GM12872 (cell line): ENCODE data around the gene RAI1.

ENCODE experiments used
- TF ChIP-seq, protein P1 (sequence below): IDR thresholded peaks from 3 replicates; pipeline ENCODE4 v1.5.1; 2011; ENCODE audit warnings: low read depth, mild to moderate bottlenecking, low read length, moderate library complexity; ENCODE audit not compliant: insufficient read depth

Gene RAI1

GRCh38 chr17:17737961-17738894, 57.0 kb downstream of the RAI1 start:
- TF ChIP-seq, protein P1, sequence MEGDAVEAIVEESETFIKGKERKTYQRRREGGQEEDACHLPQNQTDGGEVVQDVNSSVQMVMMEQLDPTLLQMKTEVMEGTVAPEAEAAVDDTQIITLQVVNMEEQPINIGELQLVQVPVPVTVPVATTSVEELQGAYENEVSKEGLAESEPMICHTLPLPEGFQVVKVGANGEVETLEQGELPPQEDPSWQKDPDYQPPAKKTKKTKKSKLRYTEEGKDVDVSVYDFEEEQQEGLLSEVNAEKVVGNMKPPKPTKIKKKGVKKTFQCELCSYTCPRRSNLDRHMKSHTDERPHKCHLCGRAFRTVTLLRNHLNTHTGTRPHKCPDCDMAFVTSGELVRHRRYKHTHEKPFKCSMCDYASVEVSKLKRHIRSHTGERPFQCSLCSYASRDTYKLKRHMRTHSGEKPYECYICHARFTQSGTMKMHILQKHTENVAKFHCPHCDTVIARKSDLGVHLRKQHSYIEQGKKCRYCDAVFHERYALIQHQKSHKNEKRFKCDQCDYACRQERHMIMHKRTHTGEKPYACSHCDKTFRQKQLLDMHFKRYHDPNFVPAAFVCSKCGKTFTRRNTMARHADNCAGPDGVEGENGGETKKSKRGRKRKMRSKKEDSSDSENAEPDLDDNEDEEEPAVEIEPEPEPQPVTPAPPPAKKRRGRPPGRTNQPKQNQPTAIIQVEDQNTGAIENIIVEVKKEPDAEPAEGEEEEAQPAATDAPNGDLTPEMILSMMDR = no peak

GRCh38 chr17:17738901-17739300, 57.6 kb downstream of the RAI1 start:
- TF ChIP-seq, protein P1 = no peak

DNA sequence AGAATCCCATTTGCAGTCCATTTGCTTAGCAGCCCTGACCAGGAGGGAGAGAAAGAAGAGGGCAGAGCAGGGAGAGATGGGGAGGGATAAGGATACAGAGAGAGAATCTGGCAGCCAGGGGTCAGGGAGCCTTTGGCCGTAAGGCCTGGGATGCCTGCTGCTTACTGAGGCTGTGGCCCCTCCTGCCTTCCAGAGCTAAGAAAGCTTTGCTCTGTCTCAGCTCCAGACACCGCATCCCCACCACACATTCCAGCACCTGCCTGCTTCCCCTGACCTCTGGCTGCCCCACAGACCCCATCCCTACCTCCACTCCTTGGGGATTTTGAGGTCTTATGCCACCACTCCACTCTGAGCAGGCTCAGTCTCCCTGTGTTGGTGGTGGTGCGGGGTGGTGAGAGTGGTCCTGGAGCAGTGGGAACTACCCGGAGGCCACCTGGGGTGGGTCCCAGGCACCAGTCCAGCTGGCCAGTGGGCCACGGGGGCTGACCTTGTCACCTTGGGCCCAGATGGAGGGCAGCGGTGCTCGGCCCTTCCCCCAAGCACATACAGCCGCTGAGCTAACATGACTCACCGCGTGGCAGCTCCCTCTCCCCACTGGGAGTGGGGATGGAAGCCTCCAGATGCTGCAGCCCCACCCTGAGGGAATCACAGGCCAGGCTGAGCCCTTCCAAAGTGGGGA, 58.3 kb downstream of the RAI1 start:
- TF ChIP-seq, protein P1 = no peak

- TF ChIP-seq, protein P1 = no peak
Observed at GRCh38 chr17:17740615-17741348, 59.5 kb downstream of the RAI1 start.

GRCh38 chr17:17741349-17742023, 60.2 kb downstream of the RAI1 start:
- TF ChIP-seq, protein P1 = no peak

DNA sequence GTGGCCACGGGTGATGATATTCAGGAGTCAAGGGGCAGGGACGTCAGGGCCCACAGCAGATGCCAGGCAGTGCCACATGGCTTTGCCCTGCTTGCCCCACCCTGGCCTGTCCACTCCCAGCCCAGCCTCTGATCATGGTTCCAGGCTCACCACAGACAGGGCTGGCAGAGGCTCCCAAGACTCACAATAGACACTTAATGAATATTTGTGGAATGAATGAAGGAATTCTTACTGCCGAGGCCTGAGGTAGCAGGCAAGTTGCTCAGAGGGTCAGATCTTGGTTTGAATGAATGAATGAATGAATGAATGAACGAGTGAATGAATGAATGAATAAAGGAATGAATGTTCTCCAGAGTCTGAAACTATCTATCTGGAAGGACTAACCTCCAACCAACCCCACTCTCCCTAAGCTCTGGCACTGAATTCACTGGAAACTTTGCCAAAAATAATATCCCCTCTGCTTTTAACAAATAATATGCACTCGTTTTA, 60.9 kb downstream of the RAI1 start:
- TF ChIP-seq, protein P1 = no peak
